Gastrocnemius medialis (tissue), 4 donors: ENCODE results near the gene STON2.

Experiments used
- POLR2A ChIP-seq, 2 donors: fragments of 450-650 bp; IDR thresholded peaks; one replicate each; pipeline ENCODE4 v1.6.1; 2017; ENCODE audit warnings: antibody characterized with exemption in 2 of 2, mild to moderate bottlenecking in 2 of 2, moderate library complexity in 2 of 2
- TF ChIP-seq, protein P1 (sequence below), 5 experiments: fragments of 450-650 bp in 3 of 5; fragments of 200-600 bp in 2 of 5; sonication (generic) in 2 of 5; IDR thresholded peaks in 4 of 5; conservative IDR thresholded peaks in 1 of 5; 1 replicate in 4 of 5; 2 replicates in 1 of 5; pipeline ENCODE4 v1.5.1; 2016 to 2019; ENCODE audit warnings: antibody characterized with exemption in 5 of 5, mild to moderate bottlenecking in 3 of 5, moderate library complexity in 3 of 5

DNA sequence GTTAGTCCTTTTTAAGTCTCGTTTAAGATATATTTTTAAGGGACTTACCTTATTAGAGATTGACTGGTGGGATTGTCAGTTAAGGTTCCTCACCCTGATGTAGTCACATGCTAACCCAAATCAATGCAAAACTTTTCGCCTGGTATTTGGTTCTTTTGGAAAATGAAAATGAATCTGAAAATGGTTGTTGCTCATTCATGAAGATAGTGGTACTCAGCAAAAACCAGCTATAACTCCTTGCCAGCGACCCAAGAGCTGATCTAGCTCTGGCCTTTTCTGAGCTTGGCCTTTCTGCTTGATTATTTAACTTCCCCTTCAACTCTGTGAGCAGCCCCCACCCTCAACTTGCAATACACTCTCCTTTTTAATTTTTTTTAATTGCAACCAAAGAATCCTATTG, 94.4 kb downstream of the STON2 start:
- TF ChIP-seq, protein P1, sequence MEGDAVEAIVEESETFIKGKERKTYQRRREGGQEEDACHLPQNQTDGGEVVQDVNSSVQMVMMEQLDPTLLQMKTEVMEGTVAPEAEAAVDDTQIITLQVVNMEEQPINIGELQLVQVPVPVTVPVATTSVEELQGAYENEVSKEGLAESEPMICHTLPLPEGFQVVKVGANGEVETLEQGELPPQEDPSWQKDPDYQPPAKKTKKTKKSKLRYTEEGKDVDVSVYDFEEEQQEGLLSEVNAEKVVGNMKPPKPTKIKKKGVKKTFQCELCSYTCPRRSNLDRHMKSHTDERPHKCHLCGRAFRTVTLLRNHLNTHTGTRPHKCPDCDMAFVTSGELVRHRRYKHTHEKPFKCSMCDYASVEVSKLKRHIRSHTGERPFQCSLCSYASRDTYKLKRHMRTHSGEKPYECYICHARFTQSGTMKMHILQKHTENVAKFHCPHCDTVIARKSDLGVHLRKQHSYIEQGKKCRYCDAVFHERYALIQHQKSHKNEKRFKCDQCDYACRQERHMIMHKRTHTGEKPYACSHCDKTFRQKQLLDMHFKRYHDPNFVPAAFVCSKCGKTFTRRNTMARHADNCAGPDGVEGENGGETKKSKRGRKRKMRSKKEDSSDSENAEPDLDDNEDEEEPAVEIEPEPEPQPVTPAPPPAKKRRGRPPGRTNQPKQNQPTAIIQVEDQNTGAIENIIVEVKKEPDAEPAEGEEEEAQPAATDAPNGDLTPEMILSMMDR (IDR thresholded peaks at IDR 0.05 in 4 of 5, conservative IDR thresholded peaks at IDR 0.05 in 1 of 5): no peak
- no peak for TF ChIP-seq POLR2A (IDR thresholded peaks at IDR 0.05)
